Measurements from ENCODE around the gene TMEM186.
"Not testable (repeated sequence)": the region's sequence is repeated elsewhere in the genome, so short reads cannot be mapped to it uniquely, and the experiment has no call there.

TMEM186 gene
- 1.6 to 2.3 (median 2.3) reads per million in 3 donors for total RNA-seq

GRCh38 chr16:8797364-8798173 lies at the start of gene TMEM186, which contains the start of gene PMM2:
Gene TMEM186 (minus strand): TSS chr16:8797639. CDS start chr16:8797614, 25 bp downstream.
Gene PMM2 (plus strand): TSS chr16:8797839. CDS start chr16:8797883, 44 bp downstream.
- peak; percentile 90 to 94 (median 93) for DNase-seq
- peaks cover 7% of the 10 kb centered on the region for H3K36me3 ChIP-seq (ENCODE audit: control insufficient read depth, insufficient read depth, low read length)
- peak within 1 kb of the TSS; percentile 70 for H3K4me3 ChIP-seq (ENCODE audit: insufficient read depth, low read depth, low read length, poor library complexity, severe bottlenecking)
- H3K4me1 ChIP-seq (ENCODE audit: control insufficient read depth, insufficient read depth, low read length, poor library complexity, severe bottlenecking): peaks cover 20% of the 10 kb centered on the region
- no peaks in the 10 kb centered on the region for H3K9me3 ChIP-seq (ENCODE audit: control insufficient read depth, low read length)
- peak within 1 kb of the TSS; percentile 79 for H3K27ac ChIP-seq (ENCODE audit: insufficient read depth, low read length, poor library complexity, severe bottlenecking)
- H3K27me3 ChIP-seq (replicated peaks; ENCODE audit: control insufficient read depth, insufficient read depth, low read length, poor library complexity, severe bottlenecking): no peaks in the 10 kb centered on the region

DNA sequence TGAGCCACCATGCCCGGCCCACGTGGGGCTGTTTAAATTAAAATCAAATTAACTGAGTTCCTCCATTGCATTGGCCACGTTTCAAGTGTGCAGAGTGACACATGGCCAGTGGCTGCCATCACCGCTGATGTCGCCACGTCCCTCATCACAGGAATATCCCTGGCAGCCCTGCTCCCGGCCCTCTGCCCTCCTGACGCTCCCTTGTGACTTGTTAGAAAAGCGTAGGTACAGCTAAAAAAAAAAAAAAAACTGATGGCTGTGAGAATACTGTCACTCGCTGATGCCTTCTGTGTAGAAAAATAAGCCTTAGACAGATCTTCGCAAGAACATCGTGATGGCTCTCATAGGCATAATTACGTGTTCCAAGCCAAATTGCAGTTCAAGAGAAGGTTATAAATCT lies 49.7 kb upstream of the TMEM186 start:
- Histone ChIP-seq H3K4me1 (ENCODE audit: control insufficient read depth, insufficient read depth, low read length, poor library complexity, severe bottlenecking) (no peaks in the 10 kb centered on the region), H3K27ac (ENCODE audit: insufficient read depth, low read length, poor library complexity, severe bottlenecking) (no peak overlapping the region), H3K36me3 (ENCODE audit: control insufficient read depth, insufficient read depth, low read length) (peaks cover 21% of the 10 kb centered on the region)

DNA sequence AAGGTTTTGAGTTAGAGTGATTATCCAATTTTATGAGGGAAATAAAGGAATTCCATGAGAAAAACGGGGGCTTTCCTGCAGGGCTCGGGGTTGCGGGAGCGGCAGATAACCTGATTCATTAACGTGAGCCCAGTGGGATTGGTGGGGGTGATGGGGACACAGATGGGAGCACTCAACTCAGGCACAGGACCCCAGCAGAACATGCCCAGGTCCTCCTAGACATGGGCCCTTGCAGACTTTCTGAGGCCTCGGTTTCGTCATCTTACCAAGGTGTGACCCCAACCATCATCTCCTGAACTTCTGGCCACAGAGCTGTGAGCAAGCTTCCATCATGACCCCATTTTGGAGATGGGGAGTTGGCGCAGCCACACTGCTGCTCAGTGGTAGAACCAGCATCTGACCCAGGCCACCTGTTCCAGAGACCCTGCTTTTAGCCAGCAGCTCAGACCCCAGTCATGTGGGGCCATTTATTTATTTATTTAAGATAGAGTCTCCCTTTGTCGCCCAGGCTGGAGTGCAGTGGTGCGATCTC lies 49.0 kb upstream of the TMEM186 start:
- H3K4me1 ChIP-seq (ENCODE audit: control insufficient read depth, insufficient read depth, low read length, poor library complexity, severe bottlenecking): no peaks in the 10 kb centered on the region
- H3K4me3 ChIP-seq (ENCODE audit: insufficient read depth, low read depth, low read length, poor library complexity, severe bottlenecking): no peak overlapping the region
- no peaks in the 10 kb centered on the region for H3K9me3 ChIP-seq (ENCODE audit: control insufficient read depth, low read length)
- DNase-seq: no peak
- H3K36me3 ChIP-seq (ENCODE audit: control insufficient read depth, insufficient read depth, low read length): peaks cover 21% of the 10 kb centered on the region
- H3K27ac ChIP-seq (ENCODE audit: insufficient read depth, low read length, poor library complexity, severe bottlenecking): no peak overlapping the region
- H3K27me3 ChIP-seq (replicated peaks; ENCODE audit: control insufficient read depth, insufficient read depth, low read length, poor library complexity, severe bottlenecking): no peaks in the 10 kb centered on the region

More for the DNA sequence above, 49.7 kb upstream of the TMEM186 start:
- Histone ChIP-seq H3K9me3 (ENCODE audit: control insufficient read depth, low read length) (no peaks in the 10 kb centered on the region), H3K27me3 (replicated peaks; ENCODE audit: control insufficient read depth, insufficient read depth, low read length, poor library complexity, severe bottlenecking) (no peaks in the 10 kb centered on the region), H3K4me3 (ENCODE audit: insufficient read depth, low read depth, low read length, poor library complexity, severe bottlenecking) (no peak overlapping the region)
- no peak for DNase-seq

DNA sequence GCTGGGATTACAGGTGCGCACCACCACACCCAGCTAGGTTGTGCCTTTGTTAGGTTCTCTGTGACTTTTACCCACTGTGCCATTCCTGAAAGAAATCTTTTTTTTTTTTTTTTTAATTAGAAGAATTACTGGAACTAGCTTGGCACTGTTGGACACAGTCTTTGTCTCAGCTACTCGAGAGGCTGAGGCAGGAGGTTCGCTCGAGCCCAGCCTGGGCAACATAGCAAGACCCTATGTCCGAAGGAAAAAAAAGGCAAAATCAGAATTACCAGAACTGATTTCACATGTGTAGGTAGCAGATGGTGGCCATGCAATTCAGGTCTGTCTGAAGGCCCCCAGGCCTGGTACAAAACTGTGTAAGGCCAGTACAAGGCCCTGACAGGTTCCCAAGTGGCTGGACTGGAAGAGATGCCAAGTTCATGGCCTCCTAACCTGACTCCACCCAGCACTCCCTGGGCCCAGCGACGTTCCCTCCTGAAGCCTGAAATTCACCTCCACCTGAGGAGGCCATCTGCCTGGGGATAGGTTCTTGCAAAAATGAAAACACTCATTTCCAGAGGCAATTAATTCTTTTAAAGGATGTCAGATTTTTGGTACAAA lies 48.4 kb upstream of the TMEM186 start:
- Histone ChIP-seq H3K9me3 (ENCODE audit: control insufficient read depth, low read length) (no peaks in the 10 kb centered on the region), H3K36me3 (ENCODE audit: control insufficient read depth, insufficient read depth, low read length) (peaks cover 21% of the 10 kb centered on the region), H3K4me3 (ENCODE audit: insufficient read depth, low read depth, low read length, poor library complexity, severe bottlenecking) (no peak overlapping the region), H3K27ac (ENCODE audit: insufficient read depth, low read length, poor library complexity, severe bottlenecking) (no peak overlapping the region), H3K27me3 (replicated peaks; ENCODE audit: control insufficient read depth, insufficient read depth, low read length, poor library complexity, severe bottlenecking) (no peaks in the 10 kb centered on the region), H3K4me1 (ENCODE audit: control insufficient read depth, insufficient read depth, low read length, poor library complexity, severe bottlenecking) (no peaks in the 10 kb centered on the region)
- DNase-seq: no peak

DNA sequence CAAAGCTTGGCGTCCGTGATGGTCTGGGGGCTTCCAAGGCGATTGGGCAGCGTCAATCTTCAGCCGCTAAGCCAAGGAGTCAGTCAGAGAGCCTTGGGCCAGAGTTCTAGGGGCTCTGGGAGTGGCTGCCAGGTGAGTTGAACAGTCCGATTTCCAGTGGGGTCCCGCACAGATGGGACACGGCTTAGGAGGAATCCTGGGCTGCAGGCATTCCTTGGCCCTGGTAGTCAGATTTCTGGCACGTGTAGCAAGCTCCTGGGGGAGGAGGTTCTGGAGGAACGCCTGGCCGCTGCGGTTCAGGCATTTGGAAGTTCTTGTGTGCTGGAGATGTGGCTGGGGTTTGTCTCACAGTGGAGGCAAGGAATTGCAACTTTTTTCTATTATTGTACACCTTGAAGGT lies 45.9 kb upstream of the TMEM186 start:
- not testable (repeated sequence) for H3K27me3 ChIP-seq (replicated peaks; ENCODE audit: control insufficient read depth, insufficient read depth, low read length, poor library complexity, severe bottlenecking); H3K27ac ChIP-seq (ENCODE audit: insufficient read depth, low read length, poor library complexity, severe bottlenecking); H3K4me3 ChIP-seq (ENCODE audit: insufficient read depth, low read depth, low read length, poor library complexity, severe bottlenecking); H3K36me3 ChIP-seq (ENCODE audit: control insufficient read depth, insufficient read depth, low read length); DNase-seq; H3K4me1 ChIP-seq (ENCODE audit: control insufficient read depth, insufficient read depth, low read length, poor library complexity, severe bottlenecking); H3K9me3 ChIP-seq (ENCODE audit: control insufficient read depth, low read length)

DNA sequence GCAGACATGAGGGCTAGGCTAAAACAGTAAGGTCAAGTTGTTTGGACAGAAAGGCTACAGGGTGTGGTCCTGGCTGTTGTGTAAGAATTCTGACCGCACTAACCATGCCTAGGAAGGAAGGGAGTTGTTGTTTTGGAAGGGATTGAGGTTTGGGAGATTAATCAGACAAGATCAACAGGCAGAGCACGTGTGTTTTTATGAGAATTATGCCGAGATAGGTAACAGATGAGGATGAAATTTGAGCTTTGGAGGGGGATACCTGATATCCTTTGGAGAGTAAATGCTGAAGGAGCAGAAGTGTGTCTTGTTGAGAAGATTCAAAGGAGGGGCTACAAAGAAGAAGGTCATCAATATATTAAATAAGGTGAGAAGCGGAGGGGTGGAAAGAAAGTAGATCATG lies 44.6 kb upstream of the TMEM186 start:
- H3K4me1 ChIP-seq (ENCODE audit: control insufficient read depth, insufficient read depth, low read length, poor library complexity, severe bottlenecking); H3K27me3 ChIP-seq (replicated peaks; ENCODE audit: control insufficient read depth, insufficient read depth, low read length, poor library complexity, severe bottlenecking): not testable (repeated sequence)

DNA sequence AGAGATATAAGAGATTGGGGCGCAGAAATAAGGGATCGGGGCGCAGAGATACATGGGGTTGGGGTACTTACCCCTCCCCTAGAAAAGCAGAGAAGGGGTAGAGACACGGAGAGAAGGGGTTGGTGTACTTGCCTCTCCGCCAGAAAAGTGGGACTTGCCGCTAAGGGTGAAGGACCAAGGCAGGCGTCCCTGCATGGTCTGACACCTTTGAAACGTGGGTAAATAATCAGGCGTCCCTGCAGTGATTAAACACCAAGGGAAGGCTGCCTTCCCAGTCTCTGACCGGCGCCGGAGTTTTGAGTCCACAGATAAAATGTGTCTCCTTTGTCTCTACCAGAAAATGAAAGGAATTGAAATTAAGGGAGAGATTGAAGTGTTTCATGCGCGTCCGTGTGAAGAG lies 40.2 kb upstream of the TMEM186 start:
- H3K9me3 ChIP-seq (ENCODE audit: control insufficient read depth, low read length); H3K4me1 ChIP-seq (ENCODE audit: control insufficient read depth, insufficient read depth, low read length, poor library complexity, severe bottlenecking); H3K36me3 ChIP-seq (ENCODE audit: control insufficient read depth, insufficient read depth, low read length); H3K27me3 ChIP-seq (replicated peaks; ENCODE audit: control insufficient read depth, insufficient read depth, low read length, poor library complexity, severe bottlenecking); H3K4me3 ChIP-seq (ENCODE audit: insufficient read depth, low read depth, low read length, poor library complexity, severe bottlenecking); DNase-seq; H3K27ac ChIP-seq (ENCODE audit: insufficient read depth, low read length, poor library complexity, severe bottlenecking): not testable (repeated sequence)

More for the DNA sequence above, 44.6 kb upstream of the TMEM186 start:
- H3K27ac ChIP-seq (ENCODE audit: insufficient read depth, low read length, poor library complexity, severe bottlenecking); H3K36me3 ChIP-seq (ENCODE audit: control insufficient read depth, insufficient read depth, low read length); H3K9me3 ChIP-seq (ENCODE audit: control insufficient read depth, low read length); H3K4me3 ChIP-seq (ENCODE audit: insufficient read depth, low read depth, low read length, poor library complexity, severe bottlenecking); DNase-seq: not testable (repeated sequence)

- H3K9me3 ChIP-seq (ENCODE audit: control insufficient read depth, low read length); H3K4me3 ChIP-seq (ENCODE audit: insufficient read depth, low read depth, low read length, poor library complexity, severe bottlenecking); H3K27me3 ChIP-seq (replicated peaks; ENCODE audit: control insufficient read depth, insufficient read depth, low read length, poor library complexity, severe bottlenecking); H3K36me3 ChIP-seq (ENCODE audit: control insufficient read depth, insufficient read depth, low read length); H3K4me1 ChIP-seq (ENCODE audit: control insufficient read depth, insufficient read depth, low read length, poor library complexity, severe bottlenecking); H3K27ac ChIP-seq (ENCODE audit: insufficient read depth, low read length, poor library complexity, severe bottlenecking); DNase-seq: not testable (repeated sequence)
Measured at GRCh38 chr16:8836797-8837196, 39.4 kb upstream of the TMEM186 start.

DNA sequence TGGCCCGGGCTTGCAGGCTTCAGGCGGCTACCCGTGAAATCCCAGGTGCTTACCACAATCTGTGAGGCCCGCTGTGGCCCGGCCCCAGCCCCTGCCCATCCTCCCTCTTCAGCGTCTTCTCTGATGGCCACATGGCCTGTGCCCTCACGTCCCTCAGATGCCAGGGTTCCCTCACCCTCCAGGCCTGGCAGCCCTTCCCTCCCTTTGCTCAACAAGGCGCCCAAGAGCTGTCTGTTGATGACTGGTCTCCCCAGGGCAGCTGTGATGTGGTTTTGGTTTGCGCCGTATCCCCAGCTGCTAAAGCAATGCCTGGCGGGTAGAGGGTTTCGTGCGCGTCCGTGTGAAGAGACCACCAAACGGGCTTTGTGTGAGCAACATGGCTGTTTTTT lies 35.3 kb upstream of the TMEM186 start:
- no peak overlapping the region for H3K27ac ChIP-seq (ENCODE audit: insufficient read depth, low read length, poor library complexity, severe bottlenecking)
- H3K27me3 ChIP-seq (replicated peaks; ENCODE audit: control insufficient read depth, insufficient read depth, low read length, poor library complexity, severe bottlenecking): no peaks in the 10 kb centered on the region
- DNase-seq: no peak
- H3K4me1 ChIP-seq (ENCODE audit: control insufficient read depth, insufficient read depth, low read length, poor library complexity, severe bottlenecking): no peaks in the 10 kb centered on the region
- peaks cover 11% of the 10 kb centered on the region for H3K36me3 ChIP-seq (ENCODE audit: control insufficient read depth, insufficient read depth, low read length)
- H3K4me3 ChIP-seq (ENCODE audit: insufficient read depth, low read depth, low read length, poor library complexity, severe bottlenecking): no peak overlapping the region
- no peaks in the 10 kb centered on the region for H3K9me3 ChIP-seq (ENCODE audit: control insufficient read depth, low read length)
